Prostate gland (tissue), 2 donors: ENCODE measurements around the gene ZC3H10.

Source experiments
- POLR2A ChIP-seq: fragments of 450-650 bp; IDR thresholded peaks from one replicate; pipeline ENCODE4 v1.6.1; 2016; ENCODE audit warnings: antibody characterized with exemption, mild to moderate bottlenecking
- POLR2AphosphoS5 ChIP-seq: sonication (generic); formaldehyde crosslinking; IDR thresholded peaks from one replicate; pipeline ENCODE4 v1.6.1; 2017; ENCODE audit warnings: antibody characterized with exemption
- TF ChIP-seq, protein P1 (sequence below), 4 experiments: fragments of 200-600 bp in 2 of 4; fragments of 450-650 bp in 2 of 4; sonication (generic) in 2 of 4; IDR thresholded peaks; 1 replicate in 3 of 4; 2 replicates in 1 of 4; pipeline ENCODE4 v1.5.1; 2016 to 2019; ENCODE audit warnings: antibody characterized with exemption in 4 of 4, mild to moderate bottlenecking in 2 of 4, moderate library complexity in 2 of 4

DNA sequence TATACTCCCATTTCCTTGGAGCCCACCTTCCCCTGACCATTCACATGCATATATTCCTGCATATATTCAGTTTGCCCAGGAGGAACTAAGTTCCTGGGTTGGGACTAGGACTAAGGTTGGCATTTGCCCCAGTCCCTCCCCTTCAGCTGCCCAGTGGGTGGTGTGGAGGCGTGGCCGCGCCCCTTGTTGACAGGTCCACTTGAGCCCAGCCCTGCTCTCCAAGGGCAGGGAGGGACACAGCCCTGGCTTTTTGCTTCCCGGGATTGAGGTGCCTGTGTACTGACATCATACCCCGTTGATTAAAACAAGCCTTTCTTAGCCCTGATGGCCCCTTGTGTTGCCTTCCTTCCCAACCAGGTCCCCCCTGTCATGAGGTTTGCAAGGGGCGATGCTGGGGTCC, 30.8 kb upstream of the ZC3H10 start:
- TF ChIP-seq POLR2A (no peak), POLR2AphosphoS5 (peak; percentile 57)
- TF ChIP-seq, protein P1, sequence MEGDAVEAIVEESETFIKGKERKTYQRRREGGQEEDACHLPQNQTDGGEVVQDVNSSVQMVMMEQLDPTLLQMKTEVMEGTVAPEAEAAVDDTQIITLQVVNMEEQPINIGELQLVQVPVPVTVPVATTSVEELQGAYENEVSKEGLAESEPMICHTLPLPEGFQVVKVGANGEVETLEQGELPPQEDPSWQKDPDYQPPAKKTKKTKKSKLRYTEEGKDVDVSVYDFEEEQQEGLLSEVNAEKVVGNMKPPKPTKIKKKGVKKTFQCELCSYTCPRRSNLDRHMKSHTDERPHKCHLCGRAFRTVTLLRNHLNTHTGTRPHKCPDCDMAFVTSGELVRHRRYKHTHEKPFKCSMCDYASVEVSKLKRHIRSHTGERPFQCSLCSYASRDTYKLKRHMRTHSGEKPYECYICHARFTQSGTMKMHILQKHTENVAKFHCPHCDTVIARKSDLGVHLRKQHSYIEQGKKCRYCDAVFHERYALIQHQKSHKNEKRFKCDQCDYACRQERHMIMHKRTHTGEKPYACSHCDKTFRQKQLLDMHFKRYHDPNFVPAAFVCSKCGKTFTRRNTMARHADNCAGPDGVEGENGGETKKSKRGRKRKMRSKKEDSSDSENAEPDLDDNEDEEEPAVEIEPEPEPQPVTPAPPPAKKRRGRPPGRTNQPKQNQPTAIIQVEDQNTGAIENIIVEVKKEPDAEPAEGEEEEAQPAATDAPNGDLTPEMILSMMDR (IDR thresholded peaks at IDR 0.05): no peak
